GM12878 (cell line): ENCODE measurements around the gene MCM9. TPM values are rescaled to one million over a fixed set of nuclear protein-coding genes. Genes with fewer than 3 reads are reported as not detected.

Experiments used
- ATAC-seq: fragments of 200-7000 bp; cut with Tn5 transposase; 3 replicates; pipeline ENCODE4 v1.9.1; 2020; ENCODE audit warnings: mild to moderate bottlenecking, moderate library complexity
- BruUV-seq: library from RNA; stranded (reverse); fragments of 400-500 nt; replicated peaks from 2 replicates; lab custom pipeline; 2021; lab: Mats Ljungman, UMichigan
- CTCF ChIA-PET: fragments of 300-600 bp; sonication (Branson Sonifier 250); formaldehyde crosslinking; extraction: SDS; loops from one replicate; lab custom pipeline; 2021; ENCODE audit warnings: inconsistent platforms; lab: Yijun Ruan, JAX
- POLR2A ChIA-PET: fragments of 350-600 bp; formaldehyde crosslinking; extraction: SDS; loops from one replicate; lab custom pipeline; 2021; ENCODE audit warnings: inconsistent platforms; lab: Charles Lee
- RAD21 ChIA-PET: fragments of 300-600 bp; sonication (Branson Sonifier 250); formaldehyde crosslinking; loops from one replicate; lab custom pipeline; 2023; ENCODE audit warnings: antibody characterized with exemption; ENCODE audit not compliant: unreplicated experiment; lab: Charles Lee
- SMC1A ChIA-PET: fragments of 300-600 bp; sonication (Branson Sonifier 250); formaldehyde crosslinking; loops from one replicate; lab custom pipeline; 2023; ENCODE audit not compliant: unreplicated experiment, uncharacterized antibody; lab: Charles Lee
- DNase-seq: peaks from one replicate; pipeline ENCODE4 v3.0.0-alpha.2; 2011; ENCODE audit warnings: low read depth, low spot score
- FAIRE-seq: peaks from 3 replicates; lab custom pipeline; 2011; peaks lifted over from hg19 to GRCh38; lab: Jason Lieb, UNC
- H2AFZ ChIP-seq: 2 replicates; pipeline ENCODE4 v1.6.0; 2011; ENCODE audit warnings: low read depth, low read length, control low read depth; ENCODE audit not compliant: control insufficient read depth
- H3K27ac ChIP-seq: 2 replicates; pipeline ENCODE4 v1.5.1; 2011; ENCODE audit warnings: control low read depth; ENCODE audit not compliant: control insufficient read depth, insufficient read depth
- H3K27me3 ChIP-seq, 2 experiments: replicated peaks in 1 of 2; 2 replicates each; pipeline versions ENCODE4 v1.6.0 to v1.6.1; 2011; ENCODE audit warnings: low read length in 1 of 2; ENCODE audit not compliant: control insufficient read depth in 2 of 2, insufficient read depth in 2 of 2
- H3K36me3 ChIP-seq, 2 experiments: 2 replicates each; pipeline ENCODE4 v1.5.1; 2011; ENCODE audit warnings: low read length in 1 of 2; ENCODE audit not compliant: control insufficient read depth in 2 of 2, insufficient read depth in 2 of 2
- H3K4me1 ChIP-seq: 2 replicates; pipeline ENCODE4 v1.6.1; 2011; ENCODE audit warnings: mild to moderate bottlenecking, low read length, moderate library complexity, mixed read lengths; ENCODE audit not compliant: control insufficient read depth, insufficient read depth
- H3K4me2 ChIP-seq: 2 replicates; pipeline ENCODE4 v1.6.0; 2011; ENCODE audit warnings: control low read depth; ENCODE audit not compliant: control insufficient read depth, insufficient read depth
- H3K4me3 ChIP-seq: fragments of 200-600 bp; sonication (generic); 2 replicates; pipeline ENCODE4 v1.5.1; 2016
- H3K79me2 ChIP-seq: 2 replicates; pipeline ENCODE4 v1.6.0; 2011; ENCODE audit warnings: low read length; ENCODE audit not compliant: control insufficient read depth, insufficient read depth
- H3K9ac ChIP-seq: 2 replicates; pipeline ENCODE4 v1.8.0; 2011; ENCODE audit warnings: low read length, control low read depth, mixed read lengths; ENCODE audit not compliant: control insufficient read depth, insufficient read depth
- H3K9me3 ChIP-seq: replicated peaks from 3 replicates; pipeline ENCODE4 v1.5.1; 2011; ENCODE audit warnings: mild to moderate bottlenecking, low read length; ENCODE audit not compliant: control insufficient read depth, insufficient read depth
- H4K20me1 ChIP-seq: 2 replicates; pipeline ENCODE4 v1.6.0; 2011; ENCODE audit not compliant: control insufficient read depth, insufficient read depth
- BCL11A ChIP-seq: IDR thresholded peaks from 2 replicates; pipeline ENCODE4 v1.6.1; 2011; ENCODE audit warnings: low read depth, low read length
- BCL3 ChIP-seq: IDR thresholded peaks from 2 replicates; pipeline ENCODE4 v1.6.1; 2011; ENCODE audit warnings: borderline replicate concordance, low read depth, mild to moderate bottlenecking, moderate library complexity, low read length; ENCODE audit not compliant: insufficient read depth, poor library complexity, severe bottlenecking
- CHD1 ChIP-seq: IDR thresholded peaks from 2 replicates; pipeline ENCODE4 v1.6.1; 2012; ENCODE audit warnings: low read depth, low read length, improper control_type of control experiment
- MEF2A ChIP-seq: IDR thresholded peaks from 2 replicates; pipeline ENCODE4 v1.6.1; 2011; ENCODE audit warnings: low read depth, mild to moderate bottlenecking, low read length, moderate library complexity; ENCODE audit not compliant: insufficient read depth
- MTA3 ChIP-seq: IDR thresholded peaks from 2 replicates; pipeline ENCODE4 v1.6.1; 2012; ENCODE audit warnings: low read length, inconsistent platforms, borderline replicate concordance
- PAX5 ChIP-seq: IDR thresholded peaks from 2 replicates; pipeline ENCODE4 v1.6.1; 2011; ENCODE audit warnings: low read depth, low read length, borderline replicate concordance
- POLR2AphosphoS2 ChIP-seq: IDR thresholded peaks from 2 replicates; pipeline ENCODE4 v1.6.1; 2011; ENCODE audit warnings: low read depth, mild to moderate bottlenecking, low read length, improper control_type of control experiment, moderate library complexity
- RB1 ChIP-seq: fragments of 450-650 bp; formaldehyde crosslinking; IDR thresholded peaks from 2 replicates; pipeline ENCODE4 v1.6.1; 2017; ENCODE audit warnings: mild to moderate bottlenecking, borderline replicate concordance
- RELA ChIP-seq: fragments of 450-650 bp; IDR thresholded peaks from 2 replicates; pipeline ENCODE4 v1.8.0; 2014; ENCODE audit warnings: borderline replicate concordance; ENCODE audit not compliant: partially characterized antibody
- SIN3A ChIP-seq: IDR thresholded peaks from 2 replicates; pipeline ENCODE4 v1.6.1; 2012; ENCODE audit warnings: low read depth, low read length, improper control_type of control experiment
- TCF3 ChIP-seq: IDR thresholded peaks from 2 replicates; pipeline ENCODE4 v1.6.1; 2012; ENCODE audit warnings: low read depth, mild to moderate bottlenecking, low read length, borderline replicate concordance; ENCODE audit not compliant: insufficient read depth
- WGBS: methylation state at CpG from one replicate; pipeline ENCODE4 v1.1.6; 2016; ENCODE audit warnings: low lambda C conversion rate; ENCODE audit not compliant: insufficient replicate concordance, insufficient coverage; ENCODE audit errors: missing lambda C conversion rate; 5-methylcytosine and 5-hydroxymethylcytosine counted together
- in situ Hi-C: fragments of 300-500 bp; cut with MboI; formaldehyde crosslinking; loops from 9 replicates; pipeline ENCODE4 v1.14.3; 2018; ENCODE audit warnings: mixed read lengths
- intact Hi-C: fragments of 100-400 bp; cut with micrococcal nuclease; formaldehyde crosslinking; loops from one replicate; pipeline ENCODE4 v1.14.2; 2022; ENCODE audit not compliant: unreplicated experiment
- polyA plus RNA-seq, 11 experiments: library from polyadenylated mRNA; depleted of rRNA in 4 of 11; unstranded in 6 of 11; stranded (reverse) in 5 of 11; fragments of >200 nt; fragmentation: Nextera tagmentation in 4 of 11; fragmentation: Illumina TruSeq in 1 of 11; extraction: Ambion mirVana in 4 of 11; extraction: Trizol in 1 of 11; gene quantifications; 1 replicate in 1 of 11; 2 replicates in 10 of 11; pipeline versions ENCODE4 v1.2.1 to v1.2.3, GENCODE V29; 2011 to 2016; ENCODE audit warnings: inconsistent platforms in 2 of 11, missing spikeins in 2 of 11, low read depth in 1 of 11
- total RNA-seq, 4 experiments: library from RNA; depleted of rRNA in 3 of 4; stranded (reverse); fragments of >200 nt in 3 of 4; fragmentation: Illumina TruSeq in 1 of 4; extraction: Trizol in 1 of 4; gene quantifications; 2 replicates each; pipeline versions ENCODE4 v1.2.1 to v1.2.3, GENCODE V29; 2013 to 2021

The MCM9 gene
- total and polyA plus RNA-seq, 10 of the 15 experiments (the other 5 are each of a cell fraction or from before 2014, with no cell fraction given): 3.4 to 18.5 (median 9.7) TPM

GRCh38 chr6:118860880-118861279, 74.1 kb downstream of the MCM9 start:
- no peak for FAIRE-seq
- 94% methylated on average over 10 of the region's 10 CpGs for WGBS
- ChIA-PET POLR2A (no interaction called here), RAD21 (no interaction called here), CTCF (no interaction called here), SMC1A (interaction anchor here (0.5 to 1.4 kb wide), 3 partner anchors 13 to 36 kb away, joined by 3 to 5 read pairs (median 3); no protein-coding TSS in a partner anchor)
- H3K9me3 ChIP-seq: peaks cover 5% of the 10 kb centered on the region; the same call in 2 of the 3 replicates
- H3K79me2 ChIP-seq: no peaks in the 10 kb centered on the region; the same call in 1 of the 2 replicates
- 0 out of 4 replicates have a peak, but pooled peaks cover 2% of the 10 kb centered on the region in 2 experiments for H3K36me3 ChIP-seq
- H2AFZ ChIP-seq: no peak overlapping the region
- no TSS peak for BruUV-seq
- no peak overlapping the region for H3K27ac ChIP-seq
- H3K4me1 ChIP-seq: no peaks in the 10 kb centered on the region
- no peak for TF ChIP-seq RELA
- TF ChIP-seq MEF2A: no peak
- no peak for TF ChIP-seq SIN3A
- TF ChIP-seq POLR2AphosphoS2: no peak
- TF ChIP-seq BCL3: no peak
- TF ChIP-seq MTA3: no peak
- no peak for TF ChIP-seq BCL11A
- no peak for TF ChIP-seq CHD1
- TF ChIP-seq TCF3: no peak
- no peak for TF ChIP-seq RB1
- no peak for TF ChIP-seq PAX5
- H4K20me1 ChIP-seq: no peaks in the 10 kb centered on the region
- H3K4me2 ChIP-seq: no peak overlapping the region
- ATAC-seq: no peak
- in situ Hi-C loops (no loop called here), intact Hi-C loops (no loop called here)
- H3K9ac ChIP-seq: no peak overlapping the region
- no peaks in the 10 kb centered on the region for H3K27me3 ChIP-seq
- H3K4me3 ChIP-seq: no peak overlapping the region
- DNase-seq: no peak
